SK-N-SH (cell line): ENCODE data around the gene B4GALNT3. TPM values are rescaled to one million over a fixed set of nuclear protein-coding genes. Genes with fewer than 3 reads are reported as not detected.

Source experiments
- CTCF ChIA-PET: fragments of 300-600, 350-600 bp; formaldehyde crosslinking; extraction: SDS; loops from one replicate; lab custom pipeline; 2021; lab: Yijun Ruan, JAX
- POLR2A ChIA-PET: fragments of 350-600 bp; sonication (Branson Sonifier 250); formaldehyde crosslinking; extraction: SDS; loops from one replicate; lab custom pipeline; 2020; ENCODE audit warnings: antibody characterized with exemption, inconsistent platforms; lab: Yijun Ruan, JAX
- DNase-seq: peaks from one replicate; pipeline ENCODE4 v3.0.0; 2012
- H2AFZ ChIP-seq: fragments of 200-600 bp; sonication (generic); 2 replicates; pipeline ENCODE4 v1.8.1; 2016; ENCODE audit warnings: antibody characterized with exemption, mild to moderate bottlenecking, low read depth
- H3F3A ChIP-seq: fragments of 200-600 bp; sonication (generic); replicated peaks from 2 replicates; pipeline ENCODE3; 2016; ENCODE audit warnings: antibody characterized with exemption, mild to moderate bottlenecking; ENCODE audit not compliant: insufficient read depth
- H3K27ac ChIP-seq, 2 experiments: fragments of 200-500 bp in 1 of 2; fragments of 200-600 bp in 1 of 2; sonication (Bioruptor generic) in 1 of 2; sonication (generic), shearing (Covaris generic) in 1 of 2; 2 replicates each; pipeline versions ENCODE4 v1.5.1 to v1.6.1; 2014 to 2016; ENCODE audit warnings: low read depth in 2 of 2, inconsistent platforms in 1 of 2, low read length in 1 of 2, mild to moderate bottlenecking in 1 of 2, mixed read lengths in 1 of 2
- H3K27me3 ChIP-seq: fragments of 200-600 bp; sonication (generic), shearing (Covaris generic); 2 replicates; pipeline ENCODE4 v1.6.1; 2016; ENCODE audit warnings: mixed run types; ENCODE audit not compliant: insufficient read depth
- H3K36me3 ChIP-seq, 2 experiments: fragments of 200-500 bp in 1 of 2; fragments of 200-600 bp in 1 of 2; sonication (Bioruptor generic) in 1 of 2; sonication (generic) in 1 of 2; replicated peaks in 1 of 2; 2 replicates each; pipeline versions ENCODE3 to v1.5.1; 2014 to 2016; ENCODE audit warnings: low read length in 1 of 2, mild to moderate bottlenecking in 1 of 2; ENCODE audit not compliant: insufficient read depth in 2 of 2, control insufficient read depth in 1 of 2
- H3K4me1 ChIP-seq, 2 experiments: fragments of 200-500 bp in 1 of 2; fragments of 200-600 bp in 1 of 2; sonication (Bioruptor generic) in 1 of 2; sonication (generic), shearing (Covaris generic) in 1 of 2; 2 replicates each; pipeline versions ENCODE4 v1.5.1 to v1.6.1; 2014 to 2016; ENCODE audit warnings: low read depth in 1 of 2, low read length in 1 of 2, mixed run types in 1 of 2; ENCODE audit not compliant: insufficient read depth in 2 of 2, control insufficient read depth in 1 of 2
- H3K4me2 ChIP-seq: fragments of 200-600 bp; sonication (generic), shearing (Covaris generic); 2 replicates; pipeline ENCODE4 v1.6.1; 2017; ENCODE audit warnings: mixed run types
- H3K4me3 ChIP-seq, 2 experiments: fragments of 200-500 bp in 1 of 2; fragments of 200-600 bp in 1 of 2; sonication (Bioruptor generic) in 1 of 2; sonication (generic), shearing (Covaris generic) in 1 of 2; 2 replicates each; pipeline versions ENCODE4 v1.5.1 to v1.8.1; 2014 to 2016; ENCODE audit warnings: low read depth in 2 of 2, inconsistent platforms in 1 of 2, low read length in 1 of 2, mild to moderate bottlenecking in 1 of 2, mixed read lengths in 1 of 2, moderate library complexity in 1 of 2
- H3K79me2 ChIP-seq: fragments of 200-600 bp; sonication (generic); 2 replicates; pipeline ENCODE4 v1.8.1; 2017; ENCODE audit warnings: mild to moderate bottlenecking; ENCODE audit not compliant: insufficient read depth
- H3K9ac ChIP-seq: fragments of 200-600 bp; sonication (generic); 2 replicates; pipeline ENCODE4 v1.6.1; 2017; ENCODE audit warnings: mixed run types
- H3K9me2 ChIP-seq: fragments of 200-600 bp; sonication (generic); 2 replicates; pipeline ENCODE4 v1.6.1; 2017; ENCODE audit warnings: mixed run types
- H3K9me3 ChIP-seq: fragments of 200-600 bp; sonication (generic); 2 replicates; pipeline ENCODE4 v1.6.1; 2017; ENCODE audit warnings: mixed run types, mild to moderate bottlenecking, moderate library complexity
- H4K20me1 ChIP-seq: fragments of 200-600 bp; sonication (generic); 2 replicates; pipeline ENCODE4 v1.6.1; 2017; ENCODE audit warnings: mild to moderate bottlenecking, mixed run types; ENCODE audit not compliant: insufficient read depth
- CHD2 ChIP-seq: fragments of 150-350 bp; IDR thresholded peaks from 2 replicates; pipeline ENCODE4 v1.6.1; 2018; ENCODE audit warnings: low read length; ENCODE audit not compliant: partially characterized antibody
- ELF1 ChIP-seq: IDR thresholded peaks from 2 replicates; pipeline ENCODE4 v1.4.0; 2012
- EZH2phosphoT487 ChIP-seq: fragments of 200-600 bp; sonication (generic); IDR thresholded peaks from 2 replicates; pipeline ENCODE4 v1.6.1; 2017; ENCODE audit warnings: low read depth, mixed run types, mild to moderate bottlenecking, antibody characterized with exemption, moderate library complexity, borderline replicate concordance
- FOSL2 ChIP-seq: IDR thresholded peaks from 2 replicates; pipeline ENCODE4 v1.4.0; 2012; ENCODE audit warnings: low read depth, mild to moderate bottlenecking, moderate library complexity, borderline replicate concordance
- JUND ChIP-seq: IDR thresholded peaks from 2 replicates; pipeline ENCODE4 v1.4.0; 2012
- MXI1 ChIP-seq: IDR thresholded peaks from 2 replicates; pipeline ENCODE4 v1.6.1; 2012; ENCODE audit warnings: mild to moderate bottlenecking, low read depth, low read length, improper control_type of control experiment
- NFIC ChIP-seq: IDR thresholded peaks from 2 replicates; pipeline ENCODE4 v1.4.0; 2012; ENCODE audit warnings: borderline replicate concordance
- POLR2AphosphoS5 ChIP-seq: IDR thresholded peaks from 2 replicates; pipeline ENCODE4 v1.6.1; 2012; ENCODE audit warnings: low read depth, low read length
- RXRA ChIP-seq: IDR thresholded peaks from 2 replicates; pipeline ENCODE4 v1.4.0; 2012; ENCODE audit warnings: low read depth, mild to moderate bottlenecking, borderline replicate concordance
- TAF1 ChIP-seq: IDR thresholded peaks from 2 replicates; pipeline ENCODE4 v1.6.1; 2012; ENCODE audit warnings: low read depth, mild to moderate bottlenecking, low read length, moderate library complexity, borderline replicate concordance
- TCF12 ChIP-seq: IDR thresholded peaks from 2 replicates; pipeline ENCODE4 v1.4.0; 2012
- TEAD4 ChIP-seq: IDR thresholded peaks from 2 replicates; pipeline ENCODE4 v1.4.0; 2012; ENCODE audit warnings: mild to moderate bottlenecking, borderline replicate concordance; ENCODE audit not compliant: insufficient read depth
- WGBS: methylation state at CpG from one replicate; pipeline ENCODE4 v1.1.6; 2017; ENCODE audit warnings: low lambda C conversion rate; 5-methylcytosine and 5-hydroxymethylcytosine counted together
- polyA plus RNA-seq, 3 experiments: library from polyadenylated mRNA; depleted of rRNA; stranded (reverse); fragments of >200 nt; gene quantifications; 2 replicates each; pipeline ENCODE4 v1.2.3, GENCODE V29; 2012
- TF ChIP-seq, protein P1 (sequence below): IDR thresholded peaks from 2 replicates; pipeline ENCODE4 v1.4.0; 2012; ENCODE audit warnings: low read depth, borderline replicate concordance
- TF ChIP-seq, protein P2 (sequence below): fragments of 200-600 bp; sonication (generic); IDR thresholded peaks from 2 replicates; pipeline ENCODE4 v1.6.1; 2017; ENCODE audit warnings: antibody characterized with exemption, mild to moderate bottlenecking, moderate library complexity
- TF ChIP-seq, protein P3 (sequence below): IDR thresholded peaks from 2 replicates; pipeline ENCODE4 v1.4.0; 2012; ENCODE audit warnings: low read depth, borderline replicate concordance
- TF ChIP-seq, protein P4 (sequence below): IDR thresholded peaks from 2 replicates; pipeline ENCODE4 v1.4.0; 2012; ENCODE audit warnings: low read depth

B4GALNT3 gene
- polyA plus RNA-seq, 1 of the 3 experiments (the other 2 are of a cell fraction), result 0.53 TPM

DNA sequence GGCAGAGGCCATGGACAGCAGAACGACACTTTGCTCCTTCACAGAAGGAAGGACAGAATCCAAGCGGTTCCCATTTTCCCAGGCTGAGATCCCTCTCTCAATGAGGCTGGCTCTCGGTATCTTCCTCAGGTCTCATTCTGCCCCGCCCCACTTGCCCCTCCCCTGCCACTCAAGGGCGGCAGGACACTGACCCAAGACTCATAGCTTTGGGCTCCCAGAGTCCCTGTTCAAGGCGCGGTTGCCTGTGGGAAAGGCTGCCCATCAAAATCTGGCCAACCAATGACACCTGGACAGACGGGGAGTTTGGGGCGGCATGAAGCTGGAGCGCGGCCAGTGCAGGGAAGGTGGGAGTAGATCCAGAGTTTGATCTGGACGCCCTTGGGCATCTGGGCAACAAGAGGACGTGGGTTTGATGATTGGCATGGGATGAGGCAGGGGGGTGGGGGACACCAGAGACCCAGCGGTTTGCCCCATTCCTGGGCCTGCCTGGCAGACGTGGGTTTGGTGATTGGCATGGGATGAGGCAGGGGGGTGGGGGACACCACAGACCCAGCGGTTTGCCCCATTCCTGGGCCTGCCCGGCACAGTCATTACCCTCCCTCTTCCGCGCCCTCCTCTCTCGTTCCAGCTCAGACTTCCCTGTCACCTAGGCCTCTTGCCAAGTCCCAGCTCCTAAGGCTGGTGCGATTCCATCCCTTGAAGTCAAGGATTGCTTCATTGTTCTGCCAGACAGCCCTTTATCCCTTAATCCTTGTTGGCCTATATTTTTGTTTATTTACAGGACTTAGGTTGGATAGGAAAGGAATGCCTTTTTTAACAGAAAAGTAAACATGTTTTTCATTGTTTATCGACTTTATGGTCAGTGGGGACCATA, 111.4 kb downstream of the B4GALNT3 start:
- Histone ChIP-seq H2AFZ (peak overlapping the region; percentile 99; the same call in 1 of the 2 replicates), H3K27me3 (no peaks in the 10 kb centered on the region), H3K36me3 (no peaks in the 10 kb centered on the region), H3K9me2 (no peaks in the 10 kb centered on the region), H3F3A (peaks cover 5% of the 10 kb centered on the region), H3K27ac (peak overlapping the region; percentile 75 to 76), H4K20me1 (no peaks in the 10 kb centered on the region), H3K79me2 (no peaks in the 10 kb centered on the region), H3K9ac (peak overlapping the region; percentile 78), H3K4me2 (peak overlapping the region; percentile 98), H3K4me1 (peaks cover 0 to 28% of the 10 kb centered on the region in 2 experiments; a peak in 2 of 4 replicates), H3K9me3 (no peaks in the 10 kb centered on the region), H3K4me3 (peak overlapping the region; percentile 62 to 88)
- 0 out of 2 replicates have a peak, but pooled peaks have one; percentile 31 for TF ChIP-seq NFIC
- TF ChIP-seq, protein P1, sequence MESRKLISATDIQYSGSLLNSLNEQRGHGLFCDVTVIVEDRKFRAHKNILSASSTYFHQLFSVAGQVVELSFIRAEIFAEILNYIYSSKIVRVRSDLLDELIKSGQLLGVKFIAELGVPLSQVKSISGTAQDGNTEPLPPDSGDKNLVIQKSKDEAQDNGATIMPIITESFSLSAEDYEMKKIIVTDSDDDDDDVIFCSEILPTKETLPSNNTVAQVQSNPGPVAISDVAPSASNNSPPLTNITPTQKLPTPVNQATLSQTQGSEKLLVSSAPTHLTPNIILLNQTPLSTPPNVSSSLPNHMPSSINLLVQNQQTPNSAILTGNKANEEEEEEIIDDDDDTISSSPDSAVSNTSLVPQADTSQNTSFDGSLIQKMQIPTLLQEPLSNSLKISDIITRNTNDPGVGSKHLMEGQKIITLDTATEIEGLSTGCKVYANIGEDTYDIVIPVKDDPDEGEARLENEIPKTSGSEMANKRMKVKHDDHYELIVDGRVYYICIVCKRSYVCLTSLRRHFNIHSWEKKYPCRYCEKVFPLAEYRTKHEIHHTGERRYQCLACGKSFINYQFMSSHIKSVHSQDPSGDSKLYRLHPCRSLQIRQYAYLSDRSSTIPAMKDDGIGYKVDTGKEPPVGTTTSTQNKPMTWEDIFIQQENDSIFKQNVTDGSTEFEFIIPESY, result no peak
- no peak for TF ChIP-seq RXRA
- no peak for TF ChIP-seq TAF1
- TF ChIP-seq, protein P2, sequence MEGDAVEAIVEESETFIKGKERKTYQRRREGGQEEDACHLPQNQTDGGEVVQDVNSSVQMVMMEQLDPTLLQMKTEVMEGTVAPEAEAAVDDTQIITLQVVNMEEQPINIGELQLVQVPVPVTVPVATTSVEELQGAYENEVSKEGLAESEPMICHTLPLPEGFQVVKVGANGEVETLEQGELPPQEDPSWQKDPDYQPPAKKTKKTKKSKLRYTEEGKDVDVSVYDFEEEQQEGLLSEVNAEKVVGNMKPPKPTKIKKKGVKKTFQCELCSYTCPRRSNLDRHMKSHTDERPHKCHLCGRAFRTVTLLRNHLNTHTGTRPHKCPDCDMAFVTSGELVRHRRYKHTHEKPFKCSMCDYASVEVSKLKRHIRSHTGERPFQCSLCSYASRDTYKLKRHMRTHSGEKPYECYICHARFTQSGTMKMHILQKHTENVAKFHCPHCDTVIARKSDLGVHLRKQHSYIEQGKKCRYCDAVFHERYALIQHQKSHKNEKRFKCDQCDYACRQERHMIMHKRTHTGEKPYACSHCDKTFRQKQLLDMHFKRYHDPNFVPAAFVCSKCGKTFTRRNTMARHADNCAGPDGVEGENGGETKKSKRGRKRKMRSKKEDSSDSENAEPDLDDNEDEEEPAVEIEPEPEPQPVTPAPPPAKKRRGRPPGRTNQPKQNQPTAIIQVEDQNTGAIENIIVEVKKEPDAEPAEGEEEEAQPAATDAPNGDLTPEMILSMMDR, result no peak
- ChIA-PET CTCF (interaction anchor here (0.8 to 9.5 kb wide), 28 partner anchors 8 to 547 kb away, joined by 3 to 136 read pairs (median 6); partner anchors contain the start of genes CCDC77, RAD52 and WNK1), POLR2A (interaction anchor here (3.2 kb wide), 1 partner anchor 180 kb away, joined by 17 read pairs; the partner anchor contains the start of gene WNK1)
- no peak for DNase-seq
- WGBS, result 67% methylated on average over 22 of the region's 22 CpGs

DNA sequence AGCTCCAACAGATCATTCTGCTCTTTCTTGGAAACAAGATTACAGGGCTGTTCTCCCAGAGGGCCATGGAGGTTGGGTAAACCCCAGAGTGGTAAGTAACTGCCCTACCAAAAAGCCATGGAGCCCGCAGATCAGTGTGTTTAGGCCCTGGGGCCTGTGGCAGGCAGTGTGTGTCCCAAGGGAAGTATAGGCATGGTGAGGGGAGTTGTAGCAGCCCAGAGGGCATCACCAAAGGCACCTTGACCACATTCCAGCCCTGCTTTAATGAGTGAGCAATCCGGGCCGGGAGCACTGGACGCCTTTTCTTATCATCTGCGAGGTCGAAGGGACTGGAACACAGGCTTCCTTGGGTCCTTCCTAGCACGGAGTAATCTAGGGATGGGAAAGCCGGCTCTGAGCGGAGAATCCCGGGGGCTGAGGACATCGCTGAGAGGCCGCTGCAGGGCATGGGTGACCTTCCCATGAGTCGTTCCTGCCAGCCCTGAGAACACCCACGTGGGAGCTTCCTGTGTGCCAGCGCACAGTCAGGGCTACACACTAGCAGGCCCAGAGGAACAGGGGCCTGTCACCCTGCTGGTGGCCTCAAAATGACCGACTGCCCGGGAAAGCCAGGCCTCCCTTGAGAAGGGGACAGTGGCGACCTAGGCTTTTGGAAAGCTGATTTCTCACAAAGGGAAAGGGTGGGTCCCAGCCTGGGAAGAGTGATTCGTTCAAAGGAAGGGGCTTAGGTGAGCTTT, 112.2 kb downstream of the B4GALNT3 start:
- Histone ChIP-seq H3K36me3 (no peaks in the 10 kb centered on the region), H3K9me3 (no peaks in the 10 kb centered on the region), H4K20me1 (no peaks in the 10 kb centered on the region), H3K9me2 (no peaks in the 10 kb centered on the region), H3K4me1 (peaks cover 0 to 35% of the 10 kb centered on the region in 2 experiments; a peak in 2 of 4 replicates), H3K4me2 (peak overlapping the region; percentile 98; the same call in 1 of the 2 replicates), H3K9ac (no peak overlapping the region), H2AFZ (0 out of 2 replicates have a peak overlapping the region, but pooled peaks have one; percentile 9), H3K79me2 (no peaks in the 10 kb centered on the region), H3K4me3 (no peak overlapping the region), H3K27me3 (no peaks in the 10 kb centered on the region), H3F3A (peaks cover 5% of the 10 kb centered on the region), H3K27ac (peak overlapping the region in 1 of 2 experiments; percentile 31; a peak in 3 of 4 replicates)
- ChIA-PET POLR2A (interaction anchor here (3.2 kb wide), 1 partner anchor 180 kb away, joined by 17 read pairs; the partner anchor contains the start of gene WNK1), CTCF (interaction anchor here (0.8 to 9.5 kb wide), 6 partner anchors 10 to 377 kb away, joined by 3 to 136 read pairs (median 7); partner anchors contain the start of genes RAD52 and WNK1)
- 79% methylated on average over 14 of the region's 19 CpGs for WGBS
- DNase-seq, result no peak
- TF ChIP-seq, protein P2, result no peak
- TF ChIP-seq, protein P3, sequence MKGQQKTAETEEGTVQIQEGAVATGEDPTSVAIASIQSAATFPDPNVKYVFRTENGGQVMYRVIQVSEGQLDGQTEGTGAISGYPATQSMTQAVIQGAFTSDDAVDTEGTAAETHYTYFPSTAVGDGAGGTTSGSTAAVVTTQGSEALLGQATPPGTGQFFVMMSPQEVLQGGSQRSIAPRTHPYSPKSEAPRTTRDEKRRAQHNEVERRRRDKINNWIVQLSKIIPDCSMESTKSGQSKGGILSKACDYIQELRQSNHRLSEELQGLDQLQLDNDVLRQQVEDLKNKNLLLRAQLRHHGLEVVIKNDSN, result no peak
- TF ChIP-seq JUND, result no peak
- TF ChIP-seq ELF1, result no peak
- no peak for TF ChIP-seq RXRA
- TF ChIP-seq TCF12, result no peak
- no peak for TF ChIP-seq FOSL2
- no peak for TF ChIP-seq NFIC
- no peak for TF ChIP-seq CHD2
- TF ChIP-seq MXI1, result no peak
- TF ChIP-seq, protein P4, sequence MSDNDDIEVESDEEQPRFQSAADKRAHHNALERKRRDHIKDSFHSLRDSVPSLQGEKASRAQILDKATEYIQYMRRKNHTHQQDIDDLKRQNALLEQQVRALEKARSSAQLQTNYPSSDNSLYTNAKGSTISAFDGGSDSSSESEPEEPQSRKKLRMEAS, result no peak
- TF ChIP-seq POLR2AphosphoS5, result no peak
- no peak for TF ChIP-seq TEAD4
- TF ChIP-seq EZH2phosphoT487, result no peak
